GM15510 (cell line): ENCODE data around the gene SYN1.

Experiments used
- POLR2A ChIP-seq: IDR thresholded peaks from 3 replicates; pipeline ENCODE4 v1.6.1; 2011; ENCODE audit warnings: borderline replicate concordance; ENCODE audit not compliant: insufficient read length; ENCODE audit errors: extremely low read depth

Gene SYN1

DNA sequence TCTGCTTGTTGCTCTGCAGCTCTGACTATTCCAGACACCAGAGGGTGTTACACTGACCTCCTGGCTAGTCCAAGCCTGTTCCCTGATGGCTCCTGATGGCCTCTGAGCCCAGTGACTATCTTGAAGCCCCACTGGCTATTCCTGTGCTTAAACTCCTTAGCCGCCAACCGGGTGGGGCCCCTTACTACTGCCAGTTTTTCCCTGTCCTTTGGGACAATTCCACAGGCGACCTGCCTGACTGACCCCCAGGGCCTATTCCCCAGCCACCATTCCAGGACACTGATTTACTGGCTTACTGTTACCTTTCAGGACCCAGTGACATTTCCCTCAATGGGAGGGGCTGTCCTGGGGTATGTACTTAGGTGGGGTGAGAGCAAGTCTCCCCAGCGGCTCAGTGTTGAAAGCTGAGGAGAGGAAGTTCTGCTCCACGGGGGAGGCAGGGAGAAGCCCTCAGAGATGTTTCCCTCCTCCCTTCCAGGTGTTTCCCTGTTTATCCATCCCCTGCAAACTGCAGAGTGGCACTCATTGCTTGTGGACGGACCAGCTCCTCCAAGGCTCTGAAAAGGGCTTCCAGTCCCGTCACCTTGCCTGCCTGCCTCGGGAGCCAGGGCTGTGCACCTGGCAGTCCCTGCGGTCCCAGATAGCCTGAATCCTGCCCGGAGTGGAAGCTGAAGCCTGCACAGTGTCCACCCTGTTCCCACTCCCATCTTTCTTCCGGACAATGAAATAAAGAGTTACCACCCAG, 33.4 kb downstream of the SYN1 start:
- TF ChIP-seq POLR2A, result no peak

DNA sequence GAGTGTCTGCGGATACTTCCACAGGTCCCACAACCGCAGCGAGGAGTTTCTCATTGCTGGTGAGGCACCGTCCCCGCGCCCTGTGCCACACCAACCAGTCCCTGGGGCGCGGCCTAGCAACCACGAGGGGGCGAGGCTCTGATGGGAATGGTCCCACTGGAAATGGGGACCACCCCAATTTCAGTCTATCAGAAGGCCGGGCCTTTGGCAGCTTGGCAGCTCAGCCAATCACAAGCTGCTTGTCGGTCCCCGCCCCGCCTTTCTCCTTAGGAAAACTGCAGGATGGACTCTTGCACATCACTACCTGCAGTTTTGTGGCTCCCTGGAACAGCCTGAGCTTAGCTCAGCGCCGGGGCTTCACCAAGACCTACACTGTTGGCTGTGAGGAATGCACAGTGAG, 34.4 kb downstream of the SYN1 start:
- no peak for TF ChIP-seq POLR2A

- no peak for TF ChIP-seq POLR2A
These were observed 34.9 kb downstream of the SYN1 start for GRCh38 chrX:47584714-47585113.

DNA sequence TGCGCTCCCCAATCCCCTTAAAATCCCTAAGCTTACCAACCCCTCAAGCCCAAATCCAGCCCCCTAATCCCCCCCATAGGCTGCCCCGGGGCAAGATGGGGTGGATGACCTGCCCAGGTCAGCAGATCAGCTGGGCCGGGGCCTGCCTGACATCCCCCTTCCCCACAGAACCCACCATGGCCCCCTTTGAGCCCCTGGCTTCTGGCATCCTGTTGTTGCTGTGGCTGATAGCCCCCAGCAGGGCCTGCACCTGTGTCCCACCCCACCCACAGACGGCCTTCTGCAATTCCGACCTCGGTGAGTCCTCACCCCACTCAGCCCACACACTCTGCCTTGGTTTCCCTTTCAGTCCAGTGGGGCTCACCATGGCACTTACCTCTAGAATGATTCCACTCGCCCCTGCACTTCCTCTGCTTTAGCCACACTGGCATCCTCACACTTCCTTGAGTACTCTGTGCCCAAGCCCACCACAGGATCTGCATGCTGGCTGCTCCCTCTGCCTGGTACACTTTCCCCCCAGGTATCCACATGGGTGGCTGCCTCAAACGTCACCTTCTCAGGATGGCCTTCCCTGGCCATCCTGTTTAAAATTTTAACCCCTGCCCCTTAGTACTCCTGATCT, 36.3 kb downstream of the SYN1 start:
- no peak for TF ChIP-seq POLR2A

- TF ChIP-seq POLR2A, result peak; percentile 61
These were observed 37.7 kb downstream of the SYN1 start, which contains the start of gene TIMP1 for GRCh38 chrX:47581731-47582647. TSS of gene TIMP1 (plus strand) at chrX:47582436. CDS start at chrX:47583416, 980 bp downstream.

- TF ChIP-seq POLR2A, result no peak
These were observed 40.1 kb downstream of the SYN1 start for GRCh38 chrX:47579537-47579936.

DNA sequence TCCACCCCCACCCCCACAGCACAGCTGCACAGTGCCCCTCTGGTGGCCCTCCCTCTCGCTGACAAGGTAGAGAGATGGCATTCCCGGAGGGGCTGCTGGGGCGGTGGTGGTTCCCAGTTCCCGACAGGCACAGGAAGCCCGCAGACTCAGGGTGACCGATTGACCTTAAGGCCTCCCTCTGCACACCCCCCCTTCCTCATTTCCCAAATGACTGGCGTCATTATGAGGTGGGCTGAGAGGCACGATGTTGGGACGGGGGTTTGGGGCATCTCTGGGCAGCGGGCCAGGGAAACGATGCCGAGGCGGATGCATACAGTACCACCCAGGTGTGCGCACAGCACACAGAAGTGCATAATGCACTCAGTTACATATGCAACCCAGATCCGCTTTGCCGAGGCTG, 41.0 kb downstream of the SYN1 start:
- no peak for TF ChIP-seq POLR2A

- no peak for TF ChIP-seq POLR2A
These were observed 41.8 kb downstream of the SYN1 start for GRCh38 chrX:47577901-47578300.

DNA sequence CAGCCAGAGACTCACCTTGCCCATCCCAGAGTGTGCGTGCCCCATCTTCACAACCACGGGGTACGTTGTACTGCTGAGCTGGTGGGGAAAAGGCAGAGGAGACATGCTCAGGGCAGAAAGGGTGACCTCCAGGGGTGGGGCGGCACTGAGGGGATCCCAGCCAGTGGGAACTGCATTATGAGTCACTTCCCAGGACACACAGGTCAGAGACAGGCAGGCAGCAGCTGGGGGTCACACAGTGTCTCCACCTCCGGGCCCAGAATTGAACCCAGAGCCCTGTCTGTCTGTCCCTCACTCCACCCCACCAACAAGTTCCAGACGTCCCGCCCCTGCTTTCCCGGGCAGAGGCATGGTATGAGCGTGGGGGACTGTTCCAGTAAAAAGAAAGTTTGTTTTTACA, 42.2 kb downstream of the SYN1 start:
- TF ChIP-seq POLR2A, result no peak

DNA sequence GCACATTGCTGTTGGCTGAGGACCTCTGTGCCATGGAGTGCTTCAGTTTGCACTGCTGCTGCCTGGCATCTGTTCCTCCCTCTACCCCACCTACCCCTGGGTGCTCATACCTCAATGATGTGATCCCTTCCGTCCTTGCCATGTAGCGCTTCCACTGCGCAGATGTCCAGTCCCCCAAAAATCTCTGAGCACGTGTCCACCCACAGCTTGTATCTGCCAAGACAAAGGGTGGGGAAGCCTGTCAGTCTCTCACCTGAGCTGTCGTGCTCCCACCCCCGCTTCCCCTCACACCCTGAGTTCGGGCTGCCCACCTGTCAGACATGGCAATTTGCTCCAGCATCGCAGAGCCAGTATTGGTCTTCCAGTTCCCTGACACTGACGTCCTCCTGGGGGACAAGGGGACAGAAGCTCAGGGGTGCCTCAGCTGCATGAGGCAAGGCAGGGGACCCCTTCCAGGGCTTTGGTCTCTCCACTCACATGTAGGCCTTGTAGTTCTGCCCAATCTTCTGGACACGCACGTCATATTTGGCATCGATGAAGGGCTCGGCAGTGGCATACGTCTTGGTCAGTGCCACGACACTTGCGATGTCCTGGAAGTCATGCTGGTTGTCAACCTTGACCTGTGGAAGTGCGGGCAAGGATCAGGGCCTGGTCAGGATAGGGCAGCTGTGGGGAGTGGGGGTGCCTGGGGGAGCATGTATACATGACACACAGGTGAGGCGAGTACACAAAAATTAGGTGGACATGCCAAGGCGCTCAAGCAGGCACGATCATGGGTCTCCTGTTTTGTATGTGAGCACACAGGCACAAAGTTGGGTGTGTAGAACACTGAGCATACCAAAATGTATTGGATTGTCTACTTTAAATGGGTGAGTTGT, 43.4 kb downstream of the SYN1 start:
- TF ChIP-seq POLR2A, result no peak

GRCh38 chrX:47574547-47575301, 44.9 kb downstream of the SYN1 start:
- TF ChIP-seq POLR2A, result no peak

- TF ChIP-seq POLR2A, result no peak
These were observed 45.5 kb downstream of the SYN1 start for GRCh38 chrX:47574076-47574546.

- TF ChIP-seq POLR2A, result no peak
These were observed 46.1 kb downstream of the SYN1 start for GRCh38 chrX:47573341-47574075.
